K562 (cell line): ENCODE results near the gene SLAIN2. TPM values are rescaled to one million over a fixed set of nuclear protein-coding genes. Genes with fewer than 3 reads are reported as not detected.

Experiments
- ATAC-seq: fragments of 200-7000 bp; cut with Tn5 transposase; 3 replicates; pipeline ENCODE4 v1.9.1; 2020; ENCODE audit warnings: moderate library complexity
- BruUV-seq: library from RNA; stranded (reverse); fragments of 400-500 nt; replicated peaks from 2 replicates; lab custom pipeline; 2021; lab: Mats Ljungman, UMichigan
- CTCF ChIA-PET: fragments of 300-600 bp; formaldehyde crosslinking; extraction: SDS; loops from one replicate; lab custom pipeline; 2021; ENCODE audit warnings: low intra/inter-chr PET ratio; lab: Yijun Ruan, JAX
- POLR2A ChIA-PET: fragments of 300-600, 350-650 bp; sonication (Branson Sonifier 250); formaldehyde crosslinking; extraction: SDS; loops from one replicate; lab custom pipeline; 2021; ENCODE audit warnings: antibody characterized with exemption, inconsistent platforms; lab: Yijun Ruan, JAX
- DNase-seq, 4 experiments: peaks; one replicate each; pipeline versions ENCODE4 v3.0.0 to v3.0.0-alpha.2; 2011 to 2018; ENCODE audit warnings: low spot score in 3 of 4, mixed read lengths in 3 of 4; ENCODE audit errors: extremely low read depth in 1 of 4
- FAIRE-seq: peaks from 2 replicates; lab custom pipeline; 2011; peaks lifted over from hg19 to GRCh38; lab: Jason Lieb, UNC
- H2AFZ ChIP-seq: 2 replicates; pipeline ENCODE4 v1.6.0; 2011; ENCODE audit warnings: low read depth, low read length, control low read depth, inconsistent platforms
- H3K27ac ChIP-seq: fragments of 200-600 bp; 3 replicates; pipeline ENCODE4 v1.8.0; 2011; ENCODE audit warnings: low read depth, mild to moderate bottlenecking, control low read depth, inconsistent platforms, low read length, moderate library complexity, mixed read lengths; ENCODE audit errors: extremely low read depth
- H3K27me3 ChIP-seq, 2 experiments: fragments of 300-600 bp in 1 of 2; 2 replicates in 1 of 2; 3 replicates in 1 of 2; pipeline versions ENCODE4 v1.6.0 to v1.8.0; 2011; ENCODE audit warnings: inconsistent platforms in 2 of 2, low read length in 2 of 2, mild to moderate bottlenecking in 1 of 2, mixed read lengths in 1 of 2, moderate library complexity in 1 of 2; ENCODE audit not compliant: control insufficient read depth in 2 of 2, insufficient read depth in 2 of 2
- H3K36me3 ChIP-seq: fragments of 300-600 bp; 3 replicates; pipeline ENCODE4 v1.8.0; 2011; ENCODE audit warnings: mild to moderate bottlenecking, low read length, inconsistent platforms; ENCODE audit not compliant: control insufficient read depth, insufficient read depth
- H3K4me1 ChIP-seq, 2 experiments: fragments of 200-600 bp in 1 of 2; replicated peaks in 1 of 2; 2 replicates in 1 of 2; 3 replicates in 1 of 2; pipeline versions ENCODE4 v1.5.1 to v1.8.0; 2011; ENCODE audit warnings: inconsistent platforms in 2 of 2, low read length in 2 of 2, mild to moderate bottlenecking in 1 of 2, mixed read lengths in 1 of 2, moderate library complexity in 1 of 2; ENCODE audit not compliant: control insufficient read depth in 2 of 2, insufficient read depth in 2 of 2
- H3K4me2 ChIP-seq: 2 replicates; pipeline ENCODE4 v1.6.1; 2011; ENCODE audit warnings: low read length, control low read depth, inconsistent platforms, mixed read lengths; ENCODE audit not compliant: insufficient read depth
- H3K4me3 ChIP-seq: fragments of 200-600 bp; sonication (generic), shearing (Covaris generic); 2 replicates; pipeline ENCODE4 v1.5.1; 2016; ENCODE audit warnings: control low read depth, inconsistent platforms
- H3K79me2 ChIP-seq: fragments of 200-600 bp; 3 replicates; pipeline ENCODE4 v1.8.0; 2011; ENCODE audit warnings: low read length, inconsistent platforms; ENCODE audit not compliant: control insufficient read depth, insufficient read depth
- H3K9ac ChIP-seq, 2 experiments: 2 replicates each; pipeline versions ENCODE4 v1.6.0 to v1.6.1; 2011; ENCODE audit warnings: low read depth in 2 of 2, low read length in 2 of 2, control low read depth in 1 of 2, inconsistent platforms in 1 of 2, mild to moderate bottlenecking in 1 of 2, mixed read lengths in 1 of 2; ENCODE audit not compliant: insufficient read depth in 1 of 2
- H3K9me1 ChIP-seq: one replicate; pipeline ENCODE4 v1.6.0; 2011; ENCODE audit warnings: inconsistent platforms, mild to moderate bottlenecking, low read length, moderate library complexity; ENCODE audit not compliant: control insufficient read depth, insufficient read depth
- H3K9me3 ChIP-seq: replicated peaks from 2 replicates; pipeline ENCODE4 v1.5.1; 2011; ENCODE audit warnings: low read depth, low read length, inconsistent platforms; ENCODE audit not compliant: control insufficient read depth, insufficient read depth
- H4K20me1 ChIP-seq: replicated peaks from 2 replicates; pipeline ENCODE4 v1.6.1; 2011; ENCODE audit warnings: low read length, inconsistent platforms, mixed read lengths; ENCODE audit not compliant: control insufficient read depth, insufficient read depth
- ARID1B ChIP-seq: fragments of 450-650 bp; IDR thresholded peaks from 2 replicates; pipeline ENCODE4 v1.6.1; 2016; ENCODE audit warnings: antibody characterized with exemption, mild to moderate bottlenecking, inconsistent platforms
- CBFA2T3 ChIP-seq: fragments of 450-650 bp; IDR thresholded peaks from 2 replicates; pipeline ENCODE4 v1.6.1; 2017
- EP300 ChIP-seq: IDR thresholded peaks from 2 replicates; pipeline ENCODE4 v1.6.1; 2012; ENCODE audit warnings: low read length, improper control_type of control experiment
- FOXK2 ChIP-seq, 2 experiments: fragments of 450-650 bp; IDR thresholded peaks in 1 of 2; conservative IDR thresholded peaks in 1 of 2; 2 replicates each; pipeline ENCODE4 v1.6.1; 2016; ENCODE audit warnings: low read depth in 2 of 2, mild to moderate bottlenecking in 1 of 2
- HIVEP1 ChIP-seq: fragments of 250-450 bp; sonication (Bioruptor Pico); IDR thresholded peaks from 2 replicates; pipeline ENCODE4 v1.4.0; 2020; ENCODE audit warnings: mild to moderate bottlenecking
- MEIS2 ChIP-seq: fragments of 450-650 bp; IDR thresholded peaks from 2 replicates; pipeline ENCODE4 v1.6.1; 2014; ENCODE audit warnings: mild to moderate bottlenecking; ENCODE audit not compliant: partially characterized antibody
- SMARCA4 ChIP-seq: fragments of 450-650 bp; IDR thresholded peaks from 2 replicates; pipeline ENCODE4 v1.6.1; 2016
- TCF3 ChIP-seq: sonication (generic); formaldehyde crosslinking; IDR thresholded peaks from 2 replicates; pipeline ENCODE4 v1.4.0; 2020; ENCODE audit warnings: mild to moderate bottlenecking, missing genetic modification reagents
- ZBTB7A ChIP-seq: IDR thresholded peaks from 2 replicates; pipeline ENCODE4 v1.6.1; 2011; ENCODE audit warnings: low read depth, mild to moderate bottlenecking, low read length, moderate library complexity, borderline replicate concordance; ENCODE audit not compliant: control insufficient read depth
- ZC3H11A ChIP-seq: IDR thresholded peaks from 2 replicates; pipeline ENCODE4 v1.6.1; 2012; ENCODE audit warnings: low read depth, low read length, improper control_type of control experiment
- ZNF282 ChIP-seq: sonication (generic); formaldehyde crosslinking; IDR thresholded peaks from 2 replicates; pipeline ENCODE4 v1.8.1; 2023; ENCODE audit warnings: missing genetic modification reagents
- WGBS: fragments of 100-300 bp; shearing (Covaris generic); methylation state at CpG from one replicate; pipeline ENCODE4 v1.1.6; 2016; ENCODE audit warnings: low coverage, mixed read lengths; ENCODE audit not compliant: insufficient coverage; ENCODE audit errors: missing lambda C conversion rate; 5-methylcytosine and 5-hydroxymethylcytosine counted together
- in situ Hi-C: fragments of 300-500 bp; cut with MboI; formaldehyde crosslinking; loops from 4 replicates; pipeline ENCODE4 v1.15.0; 2018; ENCODE audit warnings: inconsistent platforms, mixed read lengths
- intact Hi-C: fragments of 100-400 bp; cut with micrococcal nuclease; formaldehyde crosslinking; loops from 2 replicates; pipeline ENCODE4 v1.14.2; 2022
- polyA plus RNA-seq, 8 experiments: library from polyadenylated mRNA; depleted of rRNA in 4 of 8; stranded (reverse) in 5 of 8; unstranded in 3 of 8; fragments of >200 nt; fragmentation: Nextera tagmentation in 2 of 8; fragmentation: Illumina TruSeq in 1 of 8; extraction: Ambion mirVana in 2 of 8; extraction: Trizol in 1 of 8; gene quantifications; 2 replicates each; pipeline versions ENCODE4 v1.2.1 to v1.2.3, GENCODE V29; 2011 to 2014; ENCODE audit warnings: inconsistent platforms in 1 of 8, missing spikeins in 1 of 8
- total RNA-seq, 7 experiments: library from RNA; depleted of rRNA in 6 of 7; stranded (reverse); fragments of >200 nt in 6 of 7; fragmentation: Illumina TruSeq in 2 of 7; extraction: Trizol in 2 of 7; gene quantifications; 2 replicates each; pipeline versions ENCODE4 v1.2.1 to v1.2.3, GENCODE V29; 2011 to 2021; ENCODE audit warnings: low replicate concordance in 1 of 7
- TF ChIP-seq, protein P1 (sequence below): fragments of 250-450 bp; sonication (Bioruptor Pico); IDR thresholded peaks from 2 replicates; pipeline ENCODE4 v1.5.0; 2021
- TF ChIP-seq, protein P2 (sequence below): IDR thresholded peaks from 2 replicates; pipeline ENCODE4 v1.6.1; 2012; ENCODE audit warnings: low read depth, low read length, improper control_type of control experiment, borderline replicate concordance
- TF ChIP-seq, protein P3 (sequence below): sonication (generic); formaldehyde crosslinking; IDR thresholded peaks from 2 replicates; pipeline ENCODE4 v1.8.0; 2022; ENCODE audit warnings: mild to moderate bottlenecking, missing genetic modification reagents, borderline replicate concordance

Gene SLAIN2
- total and polyA plus RNA-seq, 9 of the 15 experiments (the other 6 are each of a cell fraction or from before 2014, with no cell fraction given): 3.5 to 116 (median 35.0) TPM

DNA sequence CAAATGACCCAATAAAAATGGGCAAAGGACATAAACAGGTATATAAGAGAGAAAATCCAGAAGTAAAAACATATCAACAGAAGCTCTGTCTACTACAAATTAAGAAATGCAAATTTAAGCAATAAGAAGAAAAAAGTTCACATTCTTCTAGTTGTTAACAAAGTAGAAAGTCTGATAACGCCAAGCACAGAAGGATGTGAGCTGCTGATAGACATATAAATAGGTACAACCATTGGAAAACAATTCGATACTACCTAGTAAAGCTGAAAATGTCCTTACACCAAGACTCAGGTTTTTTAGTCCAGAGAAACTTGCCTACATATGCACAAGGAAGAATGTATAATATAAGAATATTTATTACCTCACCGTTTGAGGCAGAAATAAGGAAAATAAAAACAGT lies 35.8 kb upstream of the SLAIN2 start:
- BruUV-seq: no TSS peak
- H3K36me3 ChIP-seq: no peaks in the 10 kb centered on the region
- H3K27me3 ChIP-seq: no peaks in the 10 kb centered on the region
- intact Hi-C loops: no loop called here
- ChIA-PET CTCF (no interaction called here), POLR2A (interaction anchor here (0.6 to 1.5 kb wide), 2 partner anchors 9 to 358 kb away, joined by 4 read pairs; no protein-coding TSS in a partner anchor)
- TF ChIP-seq ZC3H11A (no peak), ARID1B (peak; percentile 59), SMARCA4 (0 out of 2 replicates have a peak, but pooled peaks have one; percentile 27), ZBTB7A (no peak), EP300 (peak; percentile 39; the same call in 1 of the 2 replicates), CBFA2T3 (peak; percentile 34; the same call in 1 of the 2 replicates), TCF3 (peak; percentile 49; the same call in 1 of the 2 replicates), HIVEP1 (CRISPR knock-in tag) (no peak), MEIS2 (peak; percentile 9), ZNF282 (CRISPR knock-in tag) (no peak), FOXK2 (conservative IDR thresholded peaks at IDR 0.05 in 1 of 2, IDR thresholded peaks at IDR 0.05 in 1 of 2; ENCODE audit: low read depth in 2 of 2) (peak in 1 of 2 experiments; percentile 41; a peak in 1 of 4 replicates)
- TF ChIP-seq, protein P1, sequence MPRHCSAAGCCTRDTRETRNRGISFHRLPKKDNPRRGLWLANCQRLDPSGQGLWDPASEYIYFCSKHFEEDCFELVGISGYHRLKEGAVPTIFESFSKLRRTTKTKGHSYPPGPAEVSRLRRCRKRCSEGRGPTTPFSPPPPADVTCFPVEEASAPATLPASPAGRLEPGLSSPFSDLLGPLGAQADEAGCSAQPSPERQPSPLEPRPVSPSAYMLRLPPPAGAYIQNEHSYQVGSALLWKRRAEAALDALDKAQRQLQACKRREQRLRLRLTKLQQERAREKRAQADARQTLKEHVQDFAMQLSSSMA: no peak
- TF ChIP-seq, protein P2, sequence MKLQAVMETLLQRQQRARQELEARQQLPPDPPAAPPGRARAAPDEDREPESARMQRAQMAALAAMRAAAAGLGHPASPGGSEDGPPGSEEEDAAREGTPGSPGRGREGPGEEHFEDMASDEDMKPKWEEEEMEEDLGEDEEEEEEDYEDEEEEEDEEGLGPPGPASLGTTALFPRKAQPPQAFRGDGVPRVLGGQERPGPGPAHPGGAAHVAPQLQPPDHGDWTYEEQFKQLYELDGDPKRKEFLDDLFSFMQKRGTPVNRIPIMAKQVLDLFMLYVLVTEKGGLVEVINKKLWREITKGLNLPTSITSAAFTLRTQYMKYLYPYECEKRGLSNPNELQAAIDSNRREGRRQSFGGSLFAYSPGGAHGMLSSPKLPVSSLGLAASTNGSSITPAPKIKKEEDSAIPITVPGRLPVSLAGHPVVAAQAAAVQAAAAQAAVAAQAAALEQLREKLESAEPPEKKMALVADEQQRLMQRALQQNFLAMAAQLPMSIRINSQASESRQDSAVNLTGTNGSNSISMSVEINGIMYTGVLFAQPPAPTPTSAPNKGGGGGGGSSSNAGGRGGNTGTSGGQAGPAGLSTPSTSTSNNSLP: 0 out of 2 replicates have a peak, but pooled peaks have one; percentile 29
- TF ChIP-seq, protein P3, sequence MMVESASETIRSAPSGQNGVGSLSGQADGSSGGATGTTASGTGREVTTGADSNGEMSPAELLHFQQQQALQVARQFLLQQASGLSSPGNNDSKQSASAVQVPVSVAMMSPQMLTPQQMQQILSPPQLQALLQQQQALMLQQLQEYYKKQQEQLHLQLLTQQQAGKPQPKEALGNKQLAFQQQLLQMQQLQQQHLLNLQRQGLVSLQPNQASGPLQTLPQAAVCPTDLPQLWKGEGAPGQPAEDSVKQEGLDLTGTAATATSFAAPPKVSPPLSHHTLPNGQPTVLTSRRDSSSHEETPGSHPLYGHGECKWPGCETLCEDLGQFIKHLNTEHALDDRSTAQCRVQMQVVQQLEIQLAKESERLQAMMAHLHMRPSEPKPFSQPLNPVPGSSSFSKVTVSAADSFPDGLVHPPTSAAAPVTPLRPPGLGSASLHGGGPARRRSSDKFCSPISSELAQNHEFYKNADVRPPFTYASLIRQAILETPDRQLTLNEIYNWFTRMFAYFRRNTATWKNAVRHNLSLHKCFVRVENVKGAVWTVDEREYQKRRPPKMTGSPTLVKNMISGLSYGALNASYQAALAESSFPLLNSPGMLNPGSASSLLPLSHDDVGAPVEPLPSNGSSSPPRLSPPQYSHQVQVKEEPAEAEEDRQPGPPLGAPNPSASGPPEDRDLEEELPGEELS (CRISPR knock-in tag): no peak
- no peak overlapping the region for H3K4me3 ChIP-seq
- H3K9me3 ChIP-seq: no peaks in the 10 kb centered on the region
- H3K4me2 ChIP-seq: peak overlapping the region; percentile 45
- FAIRE-seq (peak; percentile 54), DNase-seq (no peak), ATAC-seq (peak; percentile 52)
- peak overlapping the region; percentile 70 for H2AFZ ChIP-seq
- peaks cover 0 to 2% of the 10 kb centered on the region in 2 experiments; a peak in 2 of 5 replicates for H3K4me1 ChIP-seq
- no peaks in the 10 kb centered on the region for H4K20me1 ChIP-seq
- in situ Hi-C loops: loop anchor here (10.0 kb wide), 1 partner anchor 239 kb away; no protein-coding TSS in a partner anchor
- 3% methylated on average over 3 of the region's 3 CpGs for WGBS
- H3K79me2 ChIP-seq: no peaks in the 10 kb centered on the region
- no peaks in the 10 kb centered on the region for H3K9me1 ChIP-seq
- peak overlapping the region in 1 of 2 experiments; percentile 44; a peak in 2 of 4 replicates for H3K9ac ChIP-seq
- peak overlapping the region; percentile 25; the same call in 1 of the 3 replicates for H3K27ac ChIP-seq
